Lower lobe of right lung (tissue), 2 donors: ENCODE results near the gene REXO1. TPM values are rescaled to one million over a fixed set of nuclear protein-coding genes. Genes with fewer than 3 reads are reported as not detected.

Experiments used
- ATAC-seq, 2 donors: fragments of 200-7000 bp; cut with Tn5 transposase; one replicate each; pipeline ENCODE4 v1.9.1; 2020 to 2022; ENCODE audit warnings: mild to moderate bottlenecking in 2 of 2, moderate library complexity in 2 of 2
- DNase-seq: peaks from one replicate; pipeline ENCODE4 v3.0.0-alpha.2; 2020
- H3K27ac ChIP-seq: fragments of 200-600 bp; one replicate; pipeline ENCODE4 v1.8.0; 2022
- H3K27me3 ChIP-seq: fragments of 200-600 bp; one replicate; pipeline ENCODE4 v1.8.0; 2022; ENCODE audit warnings: low read depth
- H3K36me3 ChIP-seq: fragments of 200-600 bp; one replicate; pipeline ENCODE4 v1.8.0; 2022; ENCODE audit warnings: mild to moderate bottlenecking
- H3K4me1 ChIP-seq: fragments of 200-600 bp; one replicate; pipeline ENCODE4 v1.8.0; 2022
- H3K4me3 ChIP-seq: fragments of 200-600 bp; one replicate; pipeline ENCODE4 v1.8.0; 2022; ENCODE audit warnings: mild to moderate bottlenecking
- H3K9me3 ChIP-seq: fragments of 200-600 bp; one replicate; pipeline ENCODE4 v1.8.0; 2022
- CTCF ChIP-seq: fragments of 200-600 bp; IDR thresholded peaks from one replicate; pipeline ENCODE4 v1.8.0; 2022; ENCODE audit warnings: antibody characterized with exemption, mild to moderate bottlenecking
- intact Hi-C: fragments of 100-400 bp; cut with DNase I; formaldehyde crosslinking; loops from one replicate; pipeline ENCODE4 v1.11.0; 2022
- total RNA-seq: library from RNA; stranded (reverse); fragmentation: NEBNext Ultra II Directional; extraction: Animal tissue kit (Norgen Biotek cat#: 25700); gene quantifications from one replicate; pipeline ENCODE4 v1.2.1, GENCODE V29; 2021
- donor health status: DM: no; HTN: yes; CAD: no; lungs with severe emphysema.

REXO1 gene
- total RNA-seq, 1 donor from 2014 or later: 29.1 TPM

- peak overlapping the region; percentile 97 for H3K27ac ChIP-seq
- intact Hi-C loops: no loop called here
- ATAC-seq (no peak), DNase-seq (no peak)
- H3K27me3 ChIP-seq: no peaks in the 10 kb centered on the region
- H3K9me3 ChIP-seq: no peaks in the 10 kb centered on the region
- peaks cover 52% of the 10 kb centered on the region for H3K4me1 ChIP-seq
- H3K4me3 ChIP-seq: peak overlapping the region; percentile 99
- H3K36me3 ChIP-seq: peaks cover 34% of the 10 kb centered on the region
- no peak for TF ChIP-seq CTCF
Observed at GRCh38 chr19:1874554-1875185, 26.4 kb upstream of the REXO1 start.

DNA sequence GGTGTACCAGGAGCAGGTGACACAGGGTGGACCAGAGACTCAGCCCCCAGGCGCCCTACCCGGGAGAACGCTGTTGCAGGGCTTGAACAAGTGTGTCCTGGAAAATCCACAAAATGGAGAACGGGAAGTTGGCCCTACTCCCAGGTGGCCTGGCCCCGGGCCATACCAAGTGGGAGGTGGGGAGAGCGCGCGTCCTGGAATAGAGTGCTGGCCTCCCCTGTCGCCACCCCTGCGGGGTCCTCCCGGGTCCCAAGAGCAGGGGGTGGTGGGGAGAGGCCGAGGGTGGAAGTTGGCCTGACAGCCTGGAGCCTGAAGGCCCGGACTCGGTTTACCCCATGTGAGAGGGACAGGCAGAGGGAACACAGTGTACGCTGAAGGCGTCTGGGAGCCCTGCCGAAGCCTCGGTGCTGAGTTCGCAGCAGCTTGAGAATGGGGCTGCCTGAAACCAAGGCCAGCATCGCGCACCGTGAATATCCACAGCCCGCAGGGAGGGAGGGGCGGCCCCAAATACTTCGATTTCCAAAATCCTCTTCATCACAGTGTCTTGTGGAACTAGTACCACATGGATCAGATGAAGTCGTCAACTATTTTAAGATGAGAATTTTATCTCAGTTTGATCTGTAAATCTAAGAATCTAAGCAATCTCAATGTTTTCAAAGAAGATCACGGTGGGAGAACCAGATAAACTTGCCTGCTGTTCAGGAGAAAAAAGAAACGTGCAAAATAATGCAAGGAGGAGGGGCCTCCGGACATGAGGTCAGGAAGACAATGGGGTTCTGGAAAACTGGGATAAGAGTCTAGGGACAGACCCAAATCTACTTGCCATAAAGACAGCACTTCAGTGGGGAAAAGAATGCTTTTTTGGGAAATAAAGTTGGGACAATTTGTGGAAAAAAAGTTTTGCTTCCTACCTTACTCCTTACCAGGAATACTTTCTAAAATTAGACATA is 25.5 kb upstream of the REXO1 start:
- Histone ChIP-seq H3K9me3 (no peaks in the 10 kb centered on the region), H3K4me3 (peak overlapping the region; percentile 99), H3K4me1 (peaks cover 52% of the 10 kb centered on the region), H3K27ac (peak overlapping the region; percentile 97), H3K27me3 (no peaks in the 10 kb centered on the region), H3K36me3 (peaks cover 31% of the 10 kb centered on the region)
- intact Hi-C loops: no loop called here
- no peak for DNase-seq
- peak; percentile 2 to 19 for ATAC-seq
- no peak for TF ChIP-seq CTCF

GRCh38 chr19:1872807-1873523 is 24.7 kb upstream of the REXO1 start:
- peak overlapping the region; percentile 99 for H3K4me3 ChIP-seq
- no peak for TF ChIP-seq CTCF
- H3K4me1 ChIP-seq: peaks cover 52% of the 10 kb centered on the region

GRCh38 chr19:1871630-1872029 is 23.3 kb upstream of the REXO1 start:
- peaks cover 51% of the 10 kb centered on the region for H3K4me1 ChIP-seq
- ATAC-seq (no peak), DNase-seq (no peak)
- H3K4me3 ChIP-seq: no peak overlapping the region
- no peak for TF ChIP-seq CTCF
- peaks cover 27% of the 10 kb centered on the region for H3K36me3 ChIP-seq
- H3K27ac ChIP-seq: peak overlapping the region; percentile 97
- intact Hi-C loops: no loop called here
- no peaks in the 10 kb centered on the region for H3K27me3 ChIP-seq
- no peaks in the 10 kb centered on the region for H3K9me3 ChIP-seq

More at GRCh38 chr19:1872807-1873523, 24.7 kb upstream of the REXO1 start:
- ATAC-seq (peak in 1 of 2 donors; percentile 1), DNase-seq (no peak)
- Histone ChIP-seq H3K27me3 (no peaks in the 10 kb centered on the region), H3K36me3 (peaks cover 27% of the 10 kb centered on the region), H3K27ac (peak overlapping the region; percentile 97), H3K9me3 (no peaks in the 10 kb centered on the region)
- intact Hi-C loops: no loop called here

DNA sequence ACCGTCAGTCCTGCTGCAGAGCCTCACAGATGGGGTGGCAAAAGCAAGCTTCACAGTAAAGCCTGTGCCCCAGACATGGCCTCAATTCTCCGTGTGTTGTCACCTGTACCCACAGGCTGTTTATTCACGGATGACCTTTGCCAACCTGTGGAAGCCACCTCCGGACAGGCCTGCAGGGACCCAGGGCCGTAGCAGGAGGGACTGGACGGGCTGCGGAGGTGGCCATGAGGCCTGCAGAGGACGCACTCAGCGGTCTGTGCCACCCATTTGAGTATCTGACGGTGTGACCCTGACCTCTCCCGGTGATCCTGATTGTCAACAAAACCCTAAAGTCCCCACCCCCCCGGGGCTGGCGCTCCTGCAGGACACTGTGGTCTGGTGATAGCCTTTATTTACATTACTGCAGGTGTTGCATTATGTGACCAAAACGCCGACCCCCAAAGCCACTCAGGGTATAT is 22.9 kb upstream of the REXO1 start:
- Histone ChIP-seq H3K27ac (no peak overlapping the region), H3K4me1 (peaks cover 46% of the 10 kb centered on the region), H3K36me3 (peaks cover 27% of the 10 kb centered on the region), H3K4me3 (no peak overlapping the region), H3K27me3 (no peaks in the 10 kb centered on the region), H3K9me3 (no peaks in the 10 kb centered on the region)
- TF ChIP-seq CTCF: no peak
- DNase-seq (no peak), ATAC-seq (no peak)
- intact Hi-C loops: no loop called here
